Progenitor cell of endocrine pancreas (in vitro differentiated cells): ENCODE results near the gene RAPGEFL1. TPM values are rescaled to one million over a fixed set of nuclear protein-coding genes. Genes with fewer than 3 reads are reported as not detected.

Experiments
- DNase-seq: peaks from one replicate; pipeline ENCODE4 v3.0.0; 2021; ENCODE audit warnings: low spot score; ENCODE audit not compliant: unreplicated experiment
- H3K27ac Mint-ChIP-seq: 2 replicates; pipeline ENCODE4 v1.8.0; 2021; ENCODE audit warnings: mild to moderate bottlenecking, moderate library complexity, mixed read lengths
- H3K27me3 Mint-ChIP-seq: 2 replicates; pipeline ENCODE4 v1.8.0; 2021; ENCODE audit warnings: mixed read lengths
- H3K36me3 Mint-ChIP-seq: 2 replicates; pipeline ENCODE4 v1.8.0; 2022; ENCODE audit warnings: mixed read lengths; ENCODE audit not compliant: insufficient read depth
- H3K4me1 Mint-ChIP-seq: 2 replicates; pipeline ENCODE4 v1.8.0; 2021; ENCODE audit warnings: low read depth, mixed read lengths
- H3K4me3 Mint-ChIP-seq: 2 replicates; pipeline ENCODE4 v1.8.0; 2021; ENCODE audit warnings: low read depth, mild to moderate bottlenecking, moderate library complexity, mixed read lengths
- H3K9me3 Mint-ChIP-seq: 2 replicates; pipeline ENCODE4 v1.8.0; 2021; ENCODE audit warnings: low read depth, mixed read lengths
- total RNA-seq: library from RNA; stranded (reverse); gene quantifications from 2 replicates; pipeline ENCODE4 v1.2.1, GENCODE V29; 2021
- TF ChIP-seq, protein P1 (sequence below): fragments of 200-600 bp; sonication (generic); IDR thresholded peaks from one replicate; pipeline ENCODE4 v1.5.0; 2021; ENCODE audit warnings: antibody characterized with exemption, mild to moderate bottlenecking; ENCODE audit not compliant: unreplicated experiment

The RAPGEFL1 gene
- total RNA-seq, 1 donor from 2014 or later, result 17.0 TPM

DNA sequence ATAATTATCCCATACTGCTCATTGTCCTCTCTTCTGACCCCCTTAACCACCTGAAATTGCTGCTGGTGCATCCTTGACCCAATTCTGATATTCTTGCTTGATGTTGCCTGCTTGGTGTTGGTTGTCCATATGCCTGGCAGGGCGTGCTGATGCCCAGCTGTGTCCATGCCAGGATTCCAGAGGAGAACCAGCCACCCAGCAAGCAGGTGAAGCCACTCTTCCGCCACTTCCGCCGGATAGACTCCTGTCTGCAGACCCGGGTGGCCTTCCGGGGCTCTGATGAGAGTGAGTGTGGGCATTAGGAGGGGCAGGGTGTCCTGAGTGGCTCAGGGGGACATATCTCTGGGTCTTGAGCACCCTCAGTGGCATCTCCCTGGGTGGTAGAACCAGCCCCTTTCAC is 11.4 kb downstream of the RAPGEFL1 start:
- no peak for DNase-seq
- Mint-ChIP-seq H3K4me3 (no peak overlapping the region), H3K9me3 (no peaks in the 10 kb centered on the region), H3K27ac (no peak overlapping the region), H3K36me3 (peaks cover 4% of the 10 kb centered on the region), H3K4me1 (peaks cover 11% of the 10 kb centered on the region), H3K27me3 (peaks cover 8% of the 10 kb centered on the region)
- TF ChIP-seq, protein P1, sequence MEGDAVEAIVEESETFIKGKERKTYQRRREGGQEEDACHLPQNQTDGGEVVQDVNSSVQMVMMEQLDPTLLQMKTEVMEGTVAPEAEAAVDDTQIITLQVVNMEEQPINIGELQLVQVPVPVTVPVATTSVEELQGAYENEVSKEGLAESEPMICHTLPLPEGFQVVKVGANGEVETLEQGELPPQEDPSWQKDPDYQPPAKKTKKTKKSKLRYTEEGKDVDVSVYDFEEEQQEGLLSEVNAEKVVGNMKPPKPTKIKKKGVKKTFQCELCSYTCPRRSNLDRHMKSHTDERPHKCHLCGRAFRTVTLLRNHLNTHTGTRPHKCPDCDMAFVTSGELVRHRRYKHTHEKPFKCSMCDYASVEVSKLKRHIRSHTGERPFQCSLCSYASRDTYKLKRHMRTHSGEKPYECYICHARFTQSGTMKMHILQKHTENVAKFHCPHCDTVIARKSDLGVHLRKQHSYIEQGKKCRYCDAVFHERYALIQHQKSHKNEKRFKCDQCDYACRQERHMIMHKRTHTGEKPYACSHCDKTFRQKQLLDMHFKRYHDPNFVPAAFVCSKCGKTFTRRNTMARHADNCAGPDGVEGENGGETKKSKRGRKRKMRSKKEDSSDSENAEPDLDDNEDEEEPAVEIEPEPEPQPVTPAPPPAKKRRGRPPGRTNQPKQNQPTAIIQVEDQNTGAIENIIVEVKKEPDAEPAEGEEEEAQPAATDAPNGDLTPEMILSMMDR, result no peak

DNA sequence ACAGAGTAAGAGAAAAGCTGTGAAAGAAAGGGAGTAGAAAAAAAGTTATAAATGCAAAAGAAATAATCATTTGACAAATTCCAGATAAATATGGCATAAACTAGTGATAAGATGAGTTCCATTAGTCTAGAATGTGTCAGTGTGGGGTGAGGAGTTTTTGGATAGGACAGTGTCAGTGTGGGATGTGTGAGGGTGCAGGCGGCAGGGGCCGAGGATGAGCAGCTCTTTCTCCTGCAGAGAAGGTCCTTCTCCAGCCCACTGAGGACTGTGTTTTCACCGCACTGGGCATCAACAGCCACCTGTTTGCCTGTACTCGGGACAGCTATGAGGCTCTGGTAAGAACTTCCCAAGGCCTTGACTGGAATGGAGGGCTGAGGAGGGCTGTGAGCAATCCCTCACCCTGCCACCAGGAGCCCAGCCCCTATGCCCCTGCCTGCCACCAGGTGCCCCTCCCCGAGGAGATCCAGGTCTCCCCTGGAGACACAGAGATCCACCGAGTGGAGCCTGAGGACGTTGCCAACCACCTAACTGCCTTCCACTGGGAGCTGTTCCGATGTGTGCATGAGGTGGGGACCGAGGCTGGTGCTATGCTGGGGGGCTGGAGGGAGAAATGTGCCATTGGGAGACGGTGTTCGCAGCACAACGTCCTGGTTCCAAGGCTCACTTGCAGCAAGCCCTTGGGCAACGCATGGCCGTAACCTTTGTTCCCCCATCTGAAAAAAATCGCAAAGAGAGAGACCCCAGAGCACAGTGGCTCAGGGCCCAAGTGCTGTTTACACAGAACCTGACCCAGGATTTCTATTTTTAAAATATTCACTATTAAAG is 13.1 kb downstream of the RAPGEFL1 start:
- Mint-ChIP-seq H3K27ac (no peak overlapping the region), H3K36me3 (peaks cover 4% of the 10 kb centered on the region), H3K9me3 (no peaks in the 10 kb centered on the region), H3K27me3 (peaks cover 8% of the 10 kb centered on the region), H3K4me1 (peaks cover 5% of the 10 kb centered on the region), H3K4me3 (peak overlapping the region; percentile 62)
- peak; percentile 21 for DNase-seq
- TF ChIP-seq, protein P1, result peak; percentile 59

DNA sequence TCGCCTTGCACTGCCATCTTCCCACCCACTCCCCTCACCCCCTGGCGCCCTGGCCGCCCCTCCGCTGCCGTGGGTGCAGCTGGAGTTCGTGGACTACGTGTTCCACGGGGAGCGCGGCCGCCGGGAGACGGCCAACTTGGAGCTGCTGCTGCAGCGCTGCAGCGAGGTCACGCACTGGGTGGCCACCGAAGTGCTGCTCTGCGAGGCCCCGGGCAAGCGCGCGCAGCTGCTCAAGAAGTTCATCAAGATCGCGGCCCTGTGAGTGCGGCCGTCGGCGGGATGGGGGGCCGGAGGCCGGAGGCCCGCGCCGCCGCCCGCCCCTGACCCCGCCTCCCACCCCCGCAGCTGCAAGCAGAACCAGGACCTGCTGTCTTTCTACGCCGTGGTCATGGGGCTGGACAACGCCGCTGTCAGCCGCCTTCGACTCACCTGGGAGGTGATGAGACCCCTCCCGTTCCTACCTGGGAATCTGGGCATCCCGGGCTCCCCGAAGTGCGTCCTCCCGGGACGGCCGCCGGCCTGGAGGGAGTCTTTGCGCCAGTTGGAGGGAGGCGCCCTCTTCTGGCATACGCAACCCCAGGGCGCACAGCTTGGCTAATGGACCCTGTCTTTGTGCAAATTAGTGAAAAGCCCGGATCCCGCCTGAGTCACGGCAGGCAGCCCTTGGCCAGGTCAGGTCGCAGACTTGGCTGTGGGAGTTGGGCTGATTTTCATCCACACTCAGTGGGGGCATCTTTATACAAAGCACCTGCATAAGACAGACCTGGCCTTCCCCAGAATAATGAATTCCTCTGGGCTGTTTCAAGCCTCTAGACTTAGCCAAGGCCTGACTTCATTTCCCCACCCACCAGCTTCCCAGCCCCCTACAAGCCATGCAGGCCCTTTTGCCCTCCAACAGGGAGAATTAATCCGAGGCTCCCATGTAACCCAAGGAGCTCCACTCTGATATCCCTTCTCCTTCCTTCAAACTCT is 14.3 kb downstream of the RAPGEFL1 start:
- Mint-ChIP-seq H3K36me3 (peaks cover 4% of the 10 kb centered on the region), H3K27me3 (peaks cover 8% of the 10 kb centered on the region), H3K4me1 (peaks cover 5% of the 10 kb centered on the region), H3K9me3 (no peaks in the 10 kb centered on the region), H3K27ac (peak overlapping the region; percentile 88), H3K4me3 (peak overlapping the region; percentile 79)
- TF ChIP-seq, protein P1, result peak; percentile 69
- peak; percentile 56 for DNase-seq

DNA sequence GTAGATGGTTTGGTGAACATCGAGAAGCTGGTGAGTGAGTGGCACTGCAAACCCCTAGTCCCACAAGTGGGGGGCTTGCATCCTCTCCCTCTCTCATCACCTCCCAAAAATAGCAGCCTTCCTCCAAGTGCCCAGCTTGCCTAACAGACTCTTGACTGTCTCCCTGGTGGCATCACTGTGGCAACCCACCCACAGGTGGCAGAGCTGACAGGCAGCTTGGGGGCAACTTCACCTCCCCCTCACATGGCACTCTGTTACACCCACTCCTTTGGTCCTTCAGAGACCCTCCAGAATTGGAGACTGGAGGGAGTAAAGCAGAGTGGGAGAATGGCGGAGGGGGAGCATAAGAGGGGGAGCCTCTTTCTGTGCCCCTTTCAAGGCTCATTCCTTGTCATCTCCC is 15.7 kb downstream of the RAPGEFL1 start:
- Mint-ChIP-seq H3K27ac (no peak overlapping the region), H3K27me3 (peaks cover 8% of the 10 kb centered on the region)

More for the DNA sequence above, 15.7 kb downstream of the RAPGEFL1 start:
- TF ChIP-seq, protein P1, result no peak
- no peak for DNase-seq
- Mint-ChIP-seq H3K9me3 (no peaks in the 10 kb centered on the region), H3K36me3 (peaks cover 2% of the 10 kb centered on the region), H3K4me3 (no peak overlapping the region), H3K4me1 (peaks cover 5% of the 10 kb centered on the region)
